H9 (cell line): ENCODE measurements around the gene TMEM184A. TPM values are rescaled to one million over a fixed set of nuclear protein-coding genes. Genes with fewer than 3 reads are reported as not detected.

Source experiments
- DNase-seq: peaks from one replicate; pipeline ENCODE4 v3.0.0-alpha.2; 2017
- H2AFZ ChIP-seq: one replicate; pipeline ENCODE4 v1.6.1; 2013; ENCODE audit warnings: mild to moderate bottlenecking, low read length, control low read depth, moderate library complexity
- H2AK5ac ChIP-seq: 2 replicates; pipeline ENCODE4 v1.6.1; 2013; ENCODE audit warnings: low read length, control low read depth, mixed read lengths; ENCODE audit not compliant: insufficient read length
- H2BK120ac ChIP-seq: one replicate; pipeline ENCODE4 v1.6.1; 2013; ENCODE audit warnings: low read depth, mild to moderate bottlenecking, low read length, control low read depth, inconsistent platforms; ENCODE audit not compliant: poor library complexity, severe bottlenecking
- H2BK12ac ChIP-seq: 2 replicates; pipeline ENCODE4 v1.6.1; 2013; ENCODE audit warnings: low read length, control low read depth, mixed read lengths, low read depth; ENCODE audit not compliant: insufficient read length
- H2BK15ac ChIP-seq: 2 replicates; pipeline ENCODE4 v1.6.1; 2013; ENCODE audit warnings: low read depth, low read length, control low read depth
- H2BK20ac ChIP-seq: one replicate; pipeline ENCODE4 v1.6.1; 2013; ENCODE audit warnings: low read depth, mild to moderate bottlenecking, low read length, control low read depth, inconsistent platforms; ENCODE audit not compliant: poor library complexity, severe bottlenecking
- H2BK5ac ChIP-seq: 2 replicates; pipeline ENCODE4 v1.6.1; 2013; ENCODE audit warnings: low read length, control low read depth, mixed read lengths; ENCODE audit not compliant: insufficient read length
- H3K14ac ChIP-seq: 2 replicates; pipeline ENCODE4 v1.6.1; 2013; ENCODE audit warnings: low read length, control low read depth; ENCODE audit not compliant: insufficient read depth
- H3K18ac ChIP-seq: 2 replicates; pipeline ENCODE4 v1.6.1; 2013; ENCODE audit warnings: low read depth, mild to moderate bottlenecking, mixed read lengths, low read length, control low read depth; ENCODE audit not compliant: insufficient read length
- H3K23ac ChIP-seq: 2 replicates; pipeline ENCODE4 v1.6.1; 2013; ENCODE audit warnings: low read length, control low read depth, mixed read lengths, low read depth; ENCODE audit not compliant: insufficient read length
- H3K23me2 ChIP-seq: 2 replicates; pipeline ENCODE4 v1.6.1; 2013; ENCODE audit warnings: low read depth, mild to moderate bottlenecking, mixed read lengths, low read length, control low read depth; ENCODE audit not compliant: insufficient read length, poor library complexity, severe bottlenecking
- H3K27ac ChIP-seq: 2 replicates; pipeline ENCODE4 v1.5.1; 2013; ENCODE audit warnings: low read length, control low read depth, mixed read lengths, low read depth; ENCODE audit not compliant: insufficient read length
- H3K27me3 ChIP-seq: 2 replicates; pipeline ENCODE4 v1.6.1; 2013; ENCODE audit warnings: low read length, control low read depth, inconsistent platforms; ENCODE audit not compliant: insufficient read depth
- H3K4ac ChIP-seq: 2 replicates; pipeline ENCODE4 v1.6.1; 2013; ENCODE audit warnings: low read depth, mild to moderate bottlenecking, control low read depth, inconsistent platforms, low read length, moderate library complexity
- H3K4me1 ChIP-seq: 2 replicates; pipeline ENCODE4 v1.6.1; 2013; ENCODE audit warnings: low read length, control low read depth, inconsistent platforms; ENCODE audit not compliant: insufficient read depth
- H3K4me2 ChIP-seq: 2 replicates; pipeline ENCODE4 v1.6.1; 2013; ENCODE audit warnings: low read length, control low read depth, mixed read lengths; ENCODE audit not compliant: insufficient read length, insufficient read depth
- H3K56ac ChIP-seq: 2 replicates; pipeline ENCODE4 v1.6.1; 2013; ENCODE audit warnings: low read depth, mild to moderate bottlenecking, mixed read lengths, low read length, control low read depth; ENCODE audit not compliant: insufficient read length
- H3K79me1 ChIP-seq: 2 replicates; pipeline ENCODE4 v1.6.1; 2013; ENCODE audit warnings: low read depth, mild to moderate bottlenecking, moderate library complexity, low read length, control low read depth, inconsistent platforms; ENCODE audit not compliant: insufficient read depth, poor library complexity, severe bottlenecking
- H3K79me2 ChIP-seq: 2 replicates; pipeline ENCODE4 v1.6.1; 2013; ENCODE audit warnings: low read length, control low read depth, inconsistent platforms; ENCODE audit not compliant: insufficient read depth
- H3K9ac ChIP-seq: 2 replicates; pipeline ENCODE4 v1.6.1; 2013; ENCODE audit warnings: low read length, control low read depth, mixed read lengths; ENCODE audit not compliant: insufficient read length; ENCODE audit errors: extremely low read depth
- H3K9me3 ChIP-seq: one replicate; pipeline ENCODE4 v1.6.1; 2013; ENCODE audit warnings: low read depth, low read length, inconsistent platforms; ENCODE audit not compliant: control insufficient read depth
- H3T11ph ChIP-seq: one replicate; pipeline ENCODE4 v1.6.1; 2013; ENCODE audit warnings: mild to moderate bottlenecking, low read length, control low read depth, inconsistent platforms
- H4K20me1 ChIP-seq: one replicate; pipeline ENCODE4 v1.6.1; 2013; ENCODE audit not compliant: control insufficient read depth, insufficient read length, insufficient read depth
- H4K5ac ChIP-seq: 2 replicates; pipeline ENCODE4 v1.6.1; 2013; ENCODE audit warnings: low read depth, mild to moderate bottlenecking, mixed read lengths, low read length, control low read depth; ENCODE audit not compliant: insufficient read length
- H4K8ac ChIP-seq: replicated peaks from 2 replicates; pipeline ENCODE4 v1.6.1; 2013; ENCODE audit warnings: low read length, control low read depth, mixed read lengths, low read depth; ENCODE audit not compliant: insufficient read length
- H4K91ac ChIP-seq: 2 replicates; pipeline ENCODE4 v1.6.1; 2013; ENCODE audit warnings: low read depth, mild to moderate bottlenecking, moderate library complexity, mixed read lengths, low read length, control low read depth; ENCODE audit not compliant: insufficient read length
- H3K27ac Mint-ChIP-seq, 3 experiments: 2 replicates in 2 of 3; 3 replicates in 1 of 3; pipeline ENCODE4 v1.8.0; 2020 to 2021; ENCODE audit warnings: mixed read lengths in 3 of 3, mild to moderate bottlenecking in 1 of 3, moderate library complexity in 1 of 3
- H3K27me3 Mint-ChIP-seq: 2 replicates; pipeline ENCODE4 v1.8.0; 2021; ENCODE audit warnings: low read depth, mild to moderate bottlenecking, moderate library complexity, mixed read lengths
- H3K36me3 Mint-ChIP-seq, 3 experiments: 2 replicates in 2 of 3; 3 replicates in 1 of 3; pipeline ENCODE4 v1.8.0; 2020 to 2021; ENCODE audit warnings: low read depth in 3 of 3, mixed read lengths in 3 of 3; ENCODE audit not compliant: insufficient read depth in 1 of 3
- H3K4me1 Mint-ChIP-seq, 2 experiments: 2 replicates each; pipeline ENCODE4 v1.8.0; 2020; ENCODE audit warnings: mixed read lengths in 2 of 2
- H3K4me3 Mint-ChIP-seq, 2 experiments: 2 replicates in 1 of 2; 3 replicates in 1 of 2; pipeline ENCODE4 v1.8.0; 2020 to 2021; ENCODE audit warnings: mild to moderate bottlenecking in 2 of 2, mixed read lengths in 2 of 2, moderate library complexity in 1 of 2
- H3K9me3 Mint-ChIP-seq, 2 experiments: 2 replicates in 1 of 2; 3 replicates in 1 of 2; pipeline ENCODE4 v1.8.0; 2020; ENCODE audit warnings: mild to moderate bottlenecking in 2 of 2, mixed read lengths in 2 of 2, moderate library complexity in 1 of 2
- CTCF ChIP-seq: fragments of 200-600 bp; sonication (generic); conservative IDR thresholded peaks from 3 replicates; pipeline ENCODE4 v1.8.0; 2021; ENCODE audit warnings: antibody characterized with exemption, mild to moderate bottlenecking
- WGBS: extraction: QIAGEN DNeasy Blood & Tissue Kit; methylation state at CpG from one replicate; pipeline ENCODE4 v1.1.7; 2013; ENCODE audit warnings: missing lambda C conversion rate, low lambda C conversion rate, mixed read lengths; ENCODE audit not compliant: insufficient read length; ENCODE audit errors: extremely low coverage; 5-methylcytosine and 5-hydroxymethylcytosine counted together
- total RNA-seq: library from RNA; stranded (reverse); gene quantifications from 2 replicates; pipeline ENCODE4 v1.2.1, GENCODE V29; 2021

Gene TMEM184A
- total RNA-seq, 1 experiment from 2014 or later: 1.3 TPM

- Histone ChIP-seq H4K8ac (no peak overlapping the region), H2BK15ac (no peak overlapping the region), H4K20me1 (no peaks in the 10 kb centered on the region), H3K27ac (no peak overlapping the region), H3K18ac (no peak overlapping the region), H4K5ac (no peak overlapping the region), H3K4ac (no peak overlapping the region), H3K4me1 (no peaks in the 10 kb centered on the region), H3T11ph (no peak overlapping the region), H3K14ac (no peak overlapping the region), H2BK12ac (no peak overlapping the region), H4K91ac (no peak overlapping the region), H2BK20ac (no peak overlapping the region), H3K79me1 (no peaks in the 10 kb centered on the region), H3K9me3 (no peaks in the 10 kb centered on the region), H2AK5ac (no peak overlapping the region), H3K9ac (no peak overlapping the region), H3K27me3 (no peaks in the 10 kb centered on the region), H2BK120ac (no peak overlapping the region), H3K56ac (no peak overlapping the region), H3K79me2 (no peaks in the 10 kb centered on the region), H3K23ac (no peak overlapping the region), H3K23me2 (no peaks in the 10 kb centered on the region), H3K4me2 (no peak overlapping the region), H2BK5ac (no peak overlapping the region), H2AFZ (no peak overlapping the region)
- Mint-ChIP-seq H3K4me3 (no peak overlapping the region), H3K27ac (peak overlapping the region in 1 of 3 experiments; percentile 76; a peak in 1 of 7 replicates), H3K9me3 (no peaks in the 10 kb centered on the region), H3K36me3 (no peaks in the 10 kb centered on the region), H3K27me3 (no peaks in the 10 kb centered on the region; the same call in 1 of the 2 replicates), H3K4me1 (peaks cover 3 to 18% of the 10 kb centered on the region in 2 experiments)
- WGBS: no CpG with 5 or more reads among the region's 20 CpGs
- TF ChIP-seq CTCF: no peak
- DNase-seq: no peak
These were observed 1.5 kb downstream of the TMEM184A start for GRCh38 chr7:1554333-1555045.
